Fibroblast of skin of abdomen (primary cell): ENCODE results near the gene HPCAL1.

ENCODE experiments used
- DNase-seq: peaks from one replicate; pipeline ENCODE4 v3.0.0-alpha.2; 2013

HPCAL1 gene

DNA sequence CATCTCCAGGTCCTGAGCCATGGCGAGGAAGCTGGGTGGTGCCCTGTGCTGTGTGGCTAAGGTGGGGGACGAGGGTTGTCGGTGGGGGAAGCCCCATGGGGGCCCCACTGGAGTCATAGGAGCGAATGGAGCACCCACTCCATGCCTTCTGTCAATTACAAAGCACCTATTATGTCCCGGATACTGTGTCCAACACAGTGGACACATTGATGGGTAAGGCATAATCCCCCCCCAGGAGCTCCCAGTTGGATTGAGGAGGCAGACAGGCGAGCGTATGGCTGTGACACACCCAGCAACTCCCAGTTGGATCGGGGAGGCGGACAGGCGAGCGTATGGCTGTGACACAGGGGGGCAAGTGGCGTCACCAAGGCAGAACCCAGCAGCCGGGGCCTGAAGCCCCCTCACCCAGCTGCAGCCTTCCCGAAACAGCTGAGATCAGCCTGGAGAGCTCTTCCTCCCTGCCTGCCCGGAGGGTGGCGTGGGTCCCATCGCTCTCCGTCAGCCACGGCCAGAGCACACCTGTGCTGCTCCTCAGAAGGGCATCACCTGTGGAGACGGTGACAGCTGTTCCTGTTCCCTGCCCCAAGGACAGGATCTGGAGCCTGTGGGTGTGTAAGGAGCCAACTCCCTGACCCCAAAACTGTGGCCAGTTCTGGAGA is 69.6 kb downstream of the HPCAL1 start:
- no peak for DNase-seq

DNA sequence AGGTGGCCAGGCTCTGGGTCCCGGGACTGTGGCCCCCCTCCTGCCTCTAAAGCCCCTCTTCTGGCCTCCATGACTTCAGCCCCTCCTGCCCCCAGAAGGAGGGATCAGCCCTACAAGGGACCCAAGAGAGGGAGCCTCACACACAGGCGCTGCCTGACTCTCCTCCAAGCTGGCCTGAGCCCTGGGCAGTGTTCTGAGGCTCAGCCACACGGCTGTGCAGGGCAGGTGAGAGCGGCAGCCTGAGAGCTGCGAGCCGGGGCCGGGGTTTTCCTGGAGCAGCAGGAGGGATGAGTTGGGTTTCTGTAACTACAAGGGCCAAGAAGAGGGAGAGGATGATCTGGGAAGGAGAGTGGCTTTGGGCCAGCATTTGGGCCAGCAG is 70.1 kb downstream of the HPCAL1 start:
- no peak for DNase-seq

DNA sequence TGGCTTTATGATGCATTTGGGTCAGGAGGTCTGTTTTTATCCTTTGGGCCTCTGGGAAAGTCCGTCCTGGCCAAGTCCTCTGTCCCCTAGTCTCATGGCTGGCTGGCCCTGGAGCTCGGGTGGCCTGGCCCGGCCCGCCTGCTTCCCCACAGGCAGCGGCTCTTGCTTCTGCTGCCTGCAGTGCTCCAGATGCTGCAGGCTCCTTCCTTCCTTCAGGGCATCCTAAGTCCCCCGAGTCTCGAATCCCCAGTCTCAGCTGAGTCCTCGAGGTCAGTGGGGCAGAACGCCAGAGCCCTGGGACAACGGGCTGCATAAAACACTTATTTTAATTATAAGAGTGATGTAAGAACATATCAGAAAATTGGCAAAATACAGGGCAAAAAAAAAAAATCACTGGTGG is 71.2 kb downstream of the HPCAL1 start:
- no peak for DNase-seq

DNA sequence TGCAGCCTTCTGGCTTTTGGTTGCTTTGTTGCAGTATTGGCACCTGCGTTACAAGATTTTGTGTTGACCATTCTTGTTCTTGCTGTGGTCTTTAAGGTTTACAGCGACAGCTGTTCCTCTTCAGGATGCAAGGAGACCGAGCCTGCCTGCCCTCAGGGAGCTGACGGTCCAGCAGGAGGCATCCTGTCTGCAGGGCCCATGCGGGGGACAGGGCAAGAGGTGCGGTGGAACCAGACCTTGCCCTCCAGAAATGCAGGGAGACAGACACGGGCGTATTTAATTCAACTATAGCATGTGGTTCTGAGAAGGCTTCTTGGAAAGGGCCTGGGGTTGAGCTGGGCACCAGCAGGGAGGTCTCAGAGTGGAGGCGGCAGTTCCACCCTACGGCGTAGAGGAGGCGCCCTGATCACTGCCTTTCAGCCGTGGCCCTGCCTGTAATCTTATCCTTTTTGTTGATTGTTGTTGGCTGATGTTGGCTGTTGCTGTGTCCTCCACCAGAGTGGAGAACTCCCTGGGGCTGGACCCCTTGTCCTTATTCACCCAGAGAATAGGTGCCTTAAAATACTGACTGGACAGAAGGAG is 71.7 kb downstream of the HPCAL1 start:
- DNase-seq, result no peak

DNA sequence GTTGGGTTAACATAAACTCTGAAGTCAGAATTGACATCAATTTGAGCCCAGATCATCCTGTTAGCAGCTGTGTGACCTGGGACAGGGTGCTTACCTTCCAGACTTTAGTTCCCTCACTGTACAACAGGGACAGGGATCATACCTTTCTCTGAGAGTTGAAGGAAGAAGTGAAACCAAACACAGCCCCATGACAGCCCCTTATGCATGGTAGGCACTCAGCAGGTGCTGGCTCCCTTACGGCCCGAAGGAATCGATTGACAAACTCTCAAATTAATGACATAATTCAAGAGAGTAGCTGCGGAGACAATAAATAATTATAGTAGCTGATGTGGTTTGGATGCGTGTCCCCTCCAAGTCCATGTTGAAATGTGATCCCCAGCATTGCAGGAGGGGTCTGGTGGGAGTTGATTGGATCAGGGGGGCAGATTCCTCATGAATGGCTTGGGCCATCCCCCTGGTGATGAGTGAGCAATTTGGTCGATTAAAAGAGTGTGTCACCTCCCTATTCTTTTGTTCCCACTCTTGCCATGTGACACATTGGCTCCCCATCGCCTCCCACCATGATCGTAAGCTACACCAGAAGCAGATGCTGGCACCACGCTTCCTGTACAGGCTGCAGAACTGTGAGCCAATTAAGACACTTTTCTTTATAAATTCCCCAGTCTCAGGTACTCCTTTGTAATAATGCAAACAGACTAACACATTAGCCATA is 73.0 kb downstream of the HPCAL1 start:
- no peak for DNase-seq

DNA sequence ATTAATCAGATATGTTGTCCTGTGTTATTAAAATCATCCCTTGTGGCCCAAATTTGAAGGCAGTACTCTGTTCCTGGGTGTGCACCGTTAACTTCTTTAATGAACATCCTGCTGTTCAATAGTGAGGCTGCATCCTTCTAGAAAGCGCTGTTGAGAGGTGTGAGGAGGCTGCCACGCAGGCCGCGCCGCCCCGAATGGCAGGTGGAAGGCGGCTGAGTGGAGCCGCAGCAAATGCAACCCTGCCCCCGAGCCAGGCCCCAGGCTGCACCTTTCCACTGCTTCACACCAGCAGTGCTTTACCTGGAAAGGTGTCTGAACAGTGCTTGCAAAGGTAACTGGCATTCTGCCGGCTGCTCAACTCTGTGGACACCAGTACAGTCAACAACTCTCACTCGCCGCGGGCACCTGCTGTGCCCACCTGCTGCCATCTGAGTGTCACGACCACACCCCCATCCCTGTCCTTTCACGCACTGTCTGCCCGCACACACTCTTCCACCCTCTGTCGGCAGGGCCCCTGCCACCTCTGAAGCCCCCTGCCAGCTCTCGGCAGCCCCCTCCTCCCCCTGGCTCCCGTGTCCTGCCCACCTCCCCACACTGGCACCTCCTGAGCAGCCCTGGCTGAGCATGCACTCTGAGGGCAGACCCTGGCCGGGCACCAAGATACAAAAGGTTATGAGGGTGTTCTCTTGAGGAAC is 74.5 kb downstream of the HPCAL1 start:
- no peak for DNase-seq

DNA sequence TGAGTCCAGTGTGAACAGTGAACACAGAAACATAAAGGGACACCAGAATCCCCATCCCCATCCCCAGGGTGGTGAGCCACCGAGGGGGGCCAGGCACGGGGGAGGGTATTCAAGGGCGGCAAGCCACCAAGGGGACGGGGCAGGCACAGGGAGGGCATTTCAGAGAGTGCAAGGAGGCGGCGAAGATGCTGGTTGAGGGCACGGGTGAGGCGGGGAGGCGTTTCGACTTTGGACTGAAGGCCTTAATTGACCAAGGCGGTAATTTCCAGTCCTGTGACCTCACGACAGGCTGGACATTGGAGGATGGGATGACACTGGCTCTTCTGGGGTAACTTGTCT is 75.0 kb downstream of the HPCAL1 start:
- no peak for DNase-seq

DNA sequence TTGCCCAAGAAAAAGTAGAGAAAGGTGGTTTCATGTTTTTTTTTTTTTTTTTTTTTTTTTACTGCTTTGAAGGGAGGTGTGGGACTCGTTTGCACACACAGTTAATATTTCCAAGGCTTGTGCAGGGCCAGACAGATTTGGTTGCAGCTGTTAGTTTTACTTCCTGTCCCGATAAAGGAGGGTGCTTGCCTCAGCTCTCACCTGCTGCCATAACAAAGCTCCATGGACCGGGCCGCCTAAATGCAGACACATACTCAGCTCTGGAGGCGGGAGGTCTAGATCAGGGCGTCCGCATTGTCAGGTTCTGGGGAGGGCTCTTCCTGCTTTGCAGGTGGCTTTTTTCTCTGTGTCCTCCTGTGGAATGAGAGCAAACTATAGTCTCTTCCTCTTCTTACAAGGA is 75.5 kb downstream of the HPCAL1 start:
- no peak for DNase-seq

DNA sequence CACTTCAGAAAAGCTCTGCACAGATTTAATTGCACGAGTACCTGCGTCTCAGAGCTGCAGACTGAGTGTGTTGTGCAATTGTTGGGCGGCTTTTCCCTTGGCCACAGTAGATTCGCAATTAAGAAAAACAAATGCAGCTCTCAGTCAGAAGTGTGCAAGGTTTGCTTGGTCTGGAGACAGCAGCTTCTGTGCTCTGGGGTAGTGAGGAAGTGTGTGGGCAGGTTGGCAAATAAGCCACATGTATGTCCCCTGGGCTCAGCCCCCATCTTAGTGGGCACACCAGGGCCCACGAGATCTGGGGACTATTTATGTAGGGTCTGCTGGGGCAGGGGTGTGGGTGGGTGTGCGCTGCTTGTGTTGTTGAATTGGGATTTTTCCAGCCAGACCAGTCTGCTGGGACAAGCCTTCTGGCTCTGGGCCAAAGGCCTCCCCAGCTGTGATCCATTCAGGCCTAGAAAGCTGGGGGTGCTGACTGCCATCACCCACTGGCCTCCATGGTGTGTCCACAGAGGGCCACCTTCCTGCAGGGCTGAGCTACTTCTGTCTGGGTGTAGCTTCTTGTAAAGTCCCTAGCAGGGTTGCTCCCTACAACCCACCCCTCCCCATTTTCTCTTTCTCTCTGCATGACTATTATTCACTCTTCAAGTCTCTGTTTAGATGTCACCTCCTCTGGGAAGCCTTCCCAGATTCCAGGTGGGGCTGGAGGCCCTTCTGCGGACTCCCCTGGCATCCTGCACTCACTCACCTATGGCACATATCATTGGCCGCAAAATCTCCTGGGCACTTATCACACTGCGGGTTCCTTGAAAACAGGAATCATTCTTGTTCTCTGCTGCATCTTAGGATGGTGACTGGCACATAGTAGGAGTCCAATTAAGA is 77.6 kb downstream of the HPCAL1 start:
- DNase-seq, result no peak

DNA sequence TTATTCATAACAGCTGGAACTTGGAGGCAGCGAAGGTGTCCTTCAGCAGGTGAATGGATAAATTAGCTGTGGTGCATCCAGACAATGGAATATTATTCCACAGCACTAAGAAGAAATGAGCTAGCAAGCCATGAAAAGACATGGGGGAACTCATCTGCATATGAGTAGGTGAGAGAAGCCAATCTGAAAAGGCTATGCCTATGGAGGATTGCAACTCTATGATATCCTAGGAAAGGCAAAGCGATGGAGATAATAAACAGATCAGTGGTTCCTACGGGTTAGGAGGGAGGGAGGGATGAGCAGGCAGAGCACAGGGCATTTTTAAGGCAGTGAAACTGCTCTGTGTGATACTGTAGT is 79.3 kb downstream of the HPCAL1 start:
- no peak for DNase-seq

DNA sequence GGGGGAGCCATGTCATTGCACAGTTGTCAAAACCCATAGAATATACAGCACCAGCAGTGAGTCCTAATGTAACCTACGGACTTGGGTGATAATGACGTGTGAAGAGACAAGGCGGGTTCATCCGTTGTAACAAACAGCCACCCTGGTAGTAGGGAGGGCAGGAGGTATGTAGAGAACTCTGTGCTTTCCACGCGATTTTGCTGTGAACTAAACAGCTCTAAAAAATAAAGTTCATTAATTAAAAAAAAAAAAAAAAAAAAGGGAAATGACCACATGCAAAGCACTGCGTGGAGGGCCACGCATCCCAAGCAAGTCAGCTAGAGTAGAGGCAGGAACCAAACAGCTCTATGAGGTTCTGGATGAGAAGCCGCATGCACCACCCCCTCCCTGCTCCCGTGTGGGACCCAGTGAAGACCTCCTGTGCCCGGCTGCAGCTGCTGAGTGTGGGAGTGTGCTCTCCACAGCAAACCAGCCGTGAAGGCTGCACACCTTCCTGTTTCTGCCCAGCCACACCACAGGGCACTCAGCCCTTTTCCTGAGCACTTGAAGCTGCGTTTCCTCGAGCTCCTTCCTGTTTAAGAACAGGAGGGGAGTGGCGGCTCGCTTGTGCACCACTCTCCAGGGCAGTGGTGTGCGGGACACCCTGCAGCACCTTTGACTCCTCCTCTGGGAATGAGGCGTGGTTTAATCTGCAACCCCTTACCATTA is 79.8 kb downstream of the HPCAL1 start:
- no peak for DNase-seq

DNA sequence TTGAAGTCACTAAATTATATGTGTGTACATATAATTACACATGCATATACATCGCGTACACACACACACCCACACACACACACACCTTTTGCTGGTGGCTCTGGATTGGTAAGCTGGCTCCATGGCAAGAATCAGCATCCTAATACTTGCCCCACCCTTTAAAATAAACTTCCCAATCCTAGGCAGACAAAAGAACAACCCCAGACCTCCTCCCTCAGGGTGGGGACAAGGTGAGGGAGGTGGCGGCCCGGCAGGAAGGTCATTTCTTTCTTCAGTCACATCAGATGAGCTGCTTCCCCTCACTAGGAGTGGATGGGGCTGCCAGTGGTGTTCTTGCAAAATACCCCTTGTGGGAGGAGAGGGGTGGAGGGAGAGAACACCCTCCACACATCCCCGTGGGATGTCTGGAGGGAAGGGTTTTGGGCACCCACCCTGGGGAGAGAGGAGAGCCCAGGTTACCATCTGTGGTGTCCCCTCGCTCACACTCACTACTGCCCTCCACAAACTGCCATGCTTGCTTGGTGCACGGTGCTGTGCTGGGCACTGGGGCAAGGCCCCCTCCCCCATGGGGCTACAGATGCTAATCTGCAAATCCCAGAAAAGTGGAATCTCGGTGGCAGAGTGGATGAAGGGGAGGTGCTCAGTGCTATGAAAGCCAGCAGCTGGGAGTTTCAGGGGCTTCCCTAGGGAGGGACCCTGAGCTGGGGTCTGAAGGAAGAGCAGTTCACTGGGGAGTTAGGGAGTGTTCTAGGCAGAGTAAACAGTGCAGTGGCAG is 81.4 kb downstream of the HPCAL1 start:
- DNase-seq, result no peak

DNA sequence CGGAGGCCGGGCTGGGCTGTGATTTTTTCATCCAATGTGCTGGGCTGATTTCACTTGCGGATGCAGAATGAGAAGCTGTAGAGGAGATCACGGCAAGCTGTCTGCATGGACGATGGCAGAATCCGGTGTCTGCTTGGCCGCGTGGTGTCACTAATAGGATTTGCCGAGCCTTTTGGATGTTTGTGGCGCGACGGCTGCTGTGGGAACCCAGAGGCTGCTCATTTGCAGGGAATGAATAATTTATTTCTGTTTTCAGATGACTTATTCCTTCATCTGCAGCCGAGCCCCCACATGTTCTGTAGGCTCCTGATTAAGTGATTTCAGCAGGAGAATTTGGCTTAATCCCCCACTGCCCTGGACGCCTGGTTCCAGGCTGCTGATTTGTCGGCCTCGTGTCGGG is 82.8 kb downstream of the HPCAL1 start:
- DNase-seq, result peak; percentile 28

DNA sequence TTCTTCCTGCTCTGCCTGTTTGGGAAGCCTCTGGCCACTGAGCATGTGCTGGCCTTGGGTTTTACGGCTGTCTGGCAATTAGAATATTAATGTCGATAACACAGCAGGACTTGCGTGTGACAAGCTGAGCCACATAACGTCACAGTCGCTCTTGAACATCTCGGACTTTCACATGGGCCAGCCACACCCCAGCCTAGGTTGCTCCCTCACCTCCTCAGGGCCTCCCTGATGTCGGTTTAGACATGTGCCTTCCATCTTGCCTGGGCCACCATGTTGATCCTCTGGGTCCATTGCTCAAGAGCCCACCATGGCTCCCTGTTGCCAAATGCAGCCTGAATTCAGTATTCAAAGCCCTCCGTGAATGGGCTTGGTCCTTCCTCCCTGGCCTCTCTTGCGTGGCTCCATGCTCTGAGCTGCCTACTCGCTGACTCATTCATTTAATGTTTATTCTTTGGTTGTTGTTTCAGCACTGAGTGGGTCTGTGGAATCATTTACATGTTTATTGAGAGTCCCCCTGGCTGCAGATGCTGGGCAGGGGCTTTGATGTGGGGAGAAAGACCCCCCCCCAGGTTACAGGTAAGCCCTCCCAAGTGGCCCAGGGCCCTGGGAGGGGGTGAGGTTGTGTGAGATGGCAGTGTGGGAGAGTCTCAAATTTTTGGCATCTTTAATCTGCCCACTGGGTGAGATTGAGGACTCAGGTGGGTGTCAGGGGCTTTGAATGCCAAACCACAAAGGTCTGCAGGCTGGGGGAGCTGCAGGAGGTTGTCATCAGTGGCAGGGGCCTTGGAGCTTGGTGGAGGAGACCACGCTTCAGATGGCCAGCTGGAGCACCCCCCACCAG is 83.4 kb downstream of the HPCAL1 start:
- DNase-seq, result peak; percentile 29

DNA sequence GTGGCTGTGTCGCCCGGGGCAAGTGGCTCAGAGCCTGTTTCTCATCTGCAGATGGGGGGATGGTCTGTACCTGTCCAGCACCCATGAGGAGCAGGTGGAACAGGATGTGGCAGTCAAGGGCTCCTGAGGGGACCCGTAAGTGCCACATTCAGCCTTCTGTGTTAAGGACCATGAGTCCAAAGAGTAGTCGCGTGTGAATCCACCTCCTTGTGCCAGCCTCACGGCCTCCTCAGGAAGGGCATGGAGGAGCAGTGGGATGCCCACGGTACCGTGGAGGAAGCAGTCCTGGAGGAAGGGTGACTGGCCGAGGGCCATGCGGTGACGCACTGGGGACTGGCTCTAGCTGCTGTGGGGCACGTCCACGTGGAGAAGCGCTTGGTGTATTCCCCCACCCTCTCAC is 84.3 kb downstream of the HPCAL1 start:
- no peak for DNase-seq

DNA sequence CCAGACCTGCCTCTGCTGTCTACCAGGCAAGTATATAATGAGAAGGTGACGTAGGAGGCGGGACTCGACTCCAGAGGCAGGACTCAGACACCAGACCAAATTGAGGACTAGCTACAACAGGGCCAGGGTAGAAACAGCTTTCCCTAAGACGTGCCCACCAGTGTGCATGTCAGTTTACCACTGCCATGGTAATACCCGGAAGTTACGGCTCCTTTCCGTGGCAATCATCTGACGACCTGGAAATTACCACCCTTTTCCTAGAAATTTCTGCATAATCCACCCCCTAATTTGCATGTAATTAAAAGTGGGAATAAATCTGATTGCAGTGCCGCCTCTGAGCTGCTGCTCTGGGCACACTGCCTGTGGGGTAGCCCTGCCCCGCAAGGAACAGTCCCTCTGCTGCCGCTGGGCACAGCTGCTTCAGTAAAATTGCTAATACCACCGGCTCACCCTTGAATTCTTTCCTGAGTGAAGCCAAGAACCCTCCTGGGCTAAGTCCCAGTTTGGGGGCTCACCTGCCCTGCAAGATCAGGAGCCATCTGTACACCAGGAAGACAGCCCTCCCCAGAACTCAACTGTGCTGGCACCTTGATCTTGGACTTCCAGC is 86.4 kb downstream of the HPCAL1 start:
- DNase-seq, result no peak

DNA sequence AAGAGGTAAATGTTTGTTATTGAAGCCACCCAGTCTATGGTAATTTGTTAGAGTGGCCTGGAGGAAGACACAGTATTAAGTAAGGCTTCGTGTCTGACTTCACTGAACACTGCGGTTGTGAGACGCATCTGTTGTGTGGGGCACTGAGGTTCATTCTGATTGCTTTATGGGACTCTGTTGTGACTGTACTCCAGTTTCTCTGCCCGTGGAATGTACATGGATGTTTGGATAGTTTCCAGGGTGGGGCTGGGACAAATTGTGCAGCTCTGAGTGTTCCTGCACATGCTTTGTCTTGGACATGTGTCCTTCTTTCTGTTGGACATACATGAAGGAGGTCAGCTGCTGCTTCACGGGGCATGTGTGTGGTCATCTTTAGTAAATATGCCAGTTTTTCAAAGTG is 86.9 kb downstream of the HPCAL1 start:
- DNase-seq, result peak; percentile 57

DNA sequence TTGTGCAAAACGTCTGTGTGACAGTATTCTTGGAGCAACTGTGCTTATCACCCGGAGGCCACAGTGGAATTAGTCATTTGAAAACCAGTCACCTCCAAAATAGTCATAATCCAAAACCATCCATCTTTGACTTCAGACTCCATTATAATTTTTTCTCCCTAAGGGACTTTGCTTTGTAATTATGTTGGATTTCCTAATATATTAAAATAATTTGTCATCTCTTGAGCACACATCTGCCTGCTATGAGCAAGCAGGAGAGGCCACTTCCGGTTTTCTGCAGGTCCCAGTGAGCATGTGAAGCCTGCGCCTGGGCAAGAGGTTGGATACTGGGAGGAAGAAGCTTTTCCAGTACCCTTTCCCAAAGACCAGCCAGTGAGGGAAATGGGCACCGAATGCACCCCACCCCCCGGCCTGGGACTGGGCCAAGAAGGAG is 87.7 kb downstream of the HPCAL1 start:
- DNase-seq, result no peak

DNA sequence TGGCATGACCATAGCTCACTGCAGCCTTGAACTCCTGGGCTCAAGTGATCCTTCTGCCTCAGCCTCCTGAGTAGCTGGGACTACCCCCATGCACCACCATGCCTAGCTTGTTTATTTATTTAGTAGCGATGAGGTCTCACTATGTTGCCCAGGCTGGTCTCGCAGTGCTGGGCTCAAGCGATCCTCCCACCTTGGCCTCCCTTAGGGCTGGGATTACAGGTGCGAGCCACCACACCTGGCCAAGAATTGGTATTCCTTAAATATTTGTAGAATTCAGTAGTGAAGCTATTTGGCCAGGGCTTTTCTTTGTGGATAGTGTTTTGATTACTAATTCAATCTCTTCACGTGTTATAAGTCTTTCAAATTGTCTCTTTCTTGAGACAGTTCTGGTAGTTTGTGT is 89.4 kb downstream of the HPCAL1 start:
- DNase-seq, result no peak

DNA sequence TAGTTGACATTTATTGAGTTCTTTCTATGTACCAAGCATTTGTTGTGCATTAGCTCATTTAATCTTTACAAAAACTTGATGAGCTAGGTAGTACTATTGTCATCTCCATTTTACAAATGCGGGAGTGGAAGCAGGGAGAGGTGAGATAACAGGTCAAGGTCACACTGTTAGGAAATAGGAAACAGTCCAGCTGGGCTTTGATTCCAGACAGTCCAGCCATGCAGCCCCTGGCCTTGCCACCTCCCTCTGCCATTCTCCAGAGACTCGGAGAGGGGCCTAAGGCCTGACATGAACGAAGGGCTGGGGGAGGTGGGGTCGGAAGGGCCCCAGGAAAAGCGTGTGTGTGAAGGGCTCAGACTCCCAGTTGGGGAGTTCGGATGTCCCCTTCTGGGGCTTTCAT is 89.8 kb downstream of the HPCAL1 start:
- DNase-seq, result no peak
